Ishikawa (cell line): ENCODE results near the gene IL4.

Source experiments
- CEBPB ChIP-seq: IDR thresholded peaks from 2 replicates; pipeline ENCODE4 v1.6.1; 2012
- CREB1 ChIP-seq: IDR thresholded peaks from 2 replicates; pipeline ENCODE4 v1.6.1; 2012; ENCODE audit warnings: low read depth
- EP300 ChIP-seq: IDR thresholded peaks from 2 replicates; pipeline ENCODE4 v1.6.1; 2012; ENCODE audit warnings: borderline replicate concordance
- FOXM1 ChIP-seq: IDR thresholded peaks from 2 replicates; pipeline ENCODE4 v1.6.1; 2012; ENCODE audit warnings: low read depth, borderline replicate concordance
- TF ChIP-seq, protein P1 (sequence below): IDR thresholded peaks from 2 replicates; pipeline ENCODE4 v1.6.1; 2012

DNA sequence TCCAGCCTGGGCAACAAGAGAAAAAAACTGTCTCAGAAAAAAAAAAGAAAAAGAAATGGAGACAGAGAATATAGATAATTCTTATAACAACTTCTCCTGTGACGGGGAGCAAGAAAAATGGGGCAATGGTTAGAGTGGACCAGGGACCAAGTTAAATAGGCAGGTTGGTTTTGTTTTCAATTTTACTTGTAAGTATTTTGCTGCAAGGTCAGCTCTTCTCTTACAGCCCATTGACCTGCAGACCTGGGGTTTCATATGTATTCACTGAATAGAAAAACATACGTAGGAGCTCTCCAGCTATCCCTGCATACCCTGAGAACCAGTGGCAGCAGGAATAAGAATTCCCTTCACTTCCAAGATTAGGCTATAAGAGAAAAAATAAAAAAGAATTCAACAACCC lies 45.0 kb upstream of the IL4 start:
- TF ChIP-seq CREB1 (no peak), FOXM1 (no peak), EP300 (no peak), CEBPB (no peak)
- TF ChIP-seq, protein P1, sequence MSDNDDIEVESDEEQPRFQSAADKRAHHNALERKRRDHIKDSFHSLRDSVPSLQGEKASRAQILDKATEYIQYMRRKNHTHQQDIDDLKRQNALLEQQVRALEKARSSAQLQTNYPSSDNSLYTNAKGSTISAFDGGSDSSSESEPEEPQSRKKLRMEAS, result no peak
